Measurements from ENCODE around the gene SLC16A3. TPM values are rescaled to one million over a fixed set of nuclear protein-coding genes. Genes with fewer than 3 reads are reported as not detected.
A peak's percentile ranks its signal among the peaks of the same experiment; 100 is the strongest.
"Not testable (repeated sequence)": the region's sequence is repeated elsewhere in the genome, so short reads cannot be mapped to it uniquely, and the experiment has no call there.

Gene SLC16A3
- total and polyA plus RNA-seq, 2 donors (not counting 1 experiment from before 2014, with no cell fraction given): 14.9 to 65.7 TPM

DNA sequence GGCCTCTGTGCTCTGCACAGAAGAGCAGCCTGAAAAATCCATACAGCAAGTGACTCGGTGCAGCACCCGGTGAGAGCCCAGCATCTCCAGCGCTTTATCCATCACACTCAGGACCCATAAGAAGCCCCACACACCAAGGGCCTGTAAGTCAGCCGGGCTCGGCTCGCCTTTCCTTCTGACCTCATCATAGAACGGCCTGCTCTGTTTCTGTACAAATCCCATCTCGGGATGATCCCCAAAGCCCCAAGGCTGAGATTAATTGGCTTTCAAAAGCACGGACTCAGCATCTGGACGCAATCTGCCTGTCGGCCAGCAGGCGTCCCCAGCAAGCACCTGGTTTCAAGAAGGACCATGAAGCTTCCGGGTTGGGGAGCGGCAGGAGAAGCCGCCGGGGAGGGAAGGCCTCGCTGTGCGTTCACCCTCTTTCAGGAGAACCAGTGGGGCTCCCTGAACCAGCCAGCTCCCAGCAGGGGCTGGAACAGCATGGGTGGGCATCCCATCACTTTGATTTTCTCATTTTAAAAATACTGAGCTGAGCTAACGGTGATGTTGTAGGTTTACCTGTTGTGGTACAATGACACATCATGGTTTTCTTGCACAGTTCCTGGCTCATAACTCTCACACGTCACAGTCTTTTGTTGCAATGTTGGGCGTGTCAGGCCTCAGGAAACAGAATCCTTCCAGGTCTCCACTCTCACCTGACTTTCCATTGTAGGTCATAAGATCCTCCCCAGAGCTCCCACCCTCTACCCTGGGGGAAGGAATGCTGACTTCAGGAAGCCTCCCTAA is 22.9 kb upstream of the SLC16A3 start:
- Histone ChIP-seq H3K9ac (ENCODE audit: low read length) (peak overlapping the region; percentile 37), H2AFZ (ENCODE audit: insufficient read depth, low read depth, low read length, poor library complexity, severe bottlenecking) (peak overlapping the region; percentile 89)
- peak; percentile 98 for ATAC-seq (ENCODE audit: low read depth)

DNA sequence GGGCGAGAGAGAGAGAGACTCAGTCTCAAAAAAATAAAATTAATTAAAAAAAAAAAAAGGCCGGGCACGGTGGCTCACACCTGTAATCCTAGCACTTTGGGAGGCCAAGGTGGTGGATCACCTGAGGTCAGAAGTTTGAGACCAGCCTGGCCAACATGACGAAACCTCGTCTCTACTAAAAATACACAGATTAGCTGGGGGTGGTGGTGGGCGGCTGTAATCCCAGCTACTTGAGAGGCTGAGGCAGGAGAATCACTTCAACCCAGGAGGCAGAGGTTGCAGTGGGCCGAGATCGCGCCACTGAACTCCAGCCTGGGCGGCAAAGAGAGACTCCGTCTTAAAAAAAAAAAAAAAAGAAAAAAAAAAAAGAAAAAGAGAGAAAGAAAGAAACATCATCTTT is 18.2 kb upstream of the SLC16A3 start:
- H3K36me3 ChIP-seq (replicated peaks in 1 of 2; ENCODE audit: control extremely low read depth in 1 of 2, control insufficient read depth in 1 of 2, extremely low read depth in 1 of 2, insufficient read depth in 2 of 2, low read length in 1 of 2); DNase-seq; H3K4me2 ChIP-seq (replicated peaks; ENCODE audit: low read depth, low read length, poor library complexity, severe bottlenecking); H3K27me3 Mint-ChIP-seq; H2AFZ ChIP-seq (ENCODE audit: insufficient read depth, low read depth, low read length, poor library complexity, severe bottlenecking); H4K20me1 ChIP-seq (ENCODE audit: control insufficient read depth, insufficient read depth, low read length, poor library complexity, severe bottlenecking); H3K9me3 ChIP-seq (ENCODE audit: control extremely low read depth in 1 of 3, control insufficient read depth in 2 of 3, insufficient read depth in 1 of 3, low read length in 2 of 3); H3K4me3 Mint-ChIP-seq; H3K27ac ChIP-seq (ENCODE audit: low read length in 2 of 2); H3K4me3 ChIP-seq (ENCODE audit: control extremely low read depth in 1 of 5, extremely low read depth in 1 of 5, insufficient read depth in 1 of 5, low read depth in 2 of 5, low read length in 4 of 5); H3K9me3 Mint-ChIP-seq (ENCODE audit: insufficient read depth); CTCF ChIA-PET; ATAC-seq (ENCODE audit: low read depth); H3K27me3 ChIP-seq (replicated peaks in 1 of 4; ENCODE audit: control extremely low read depth in 1 of 4, control insufficient read depth in 3 of 4, insufficient read depth in 4 of 4, low read length in 3 of 4); H3K9ac ChIP-seq (ENCODE audit: low read length); H3K27ac Mint-ChIP-seq; H3K79me2 ChIP-seq (ENCODE audit: control insufficient read depth, insufficient read depth, low read length): not testable (repeated sequence)
- POLR2A ChIA-PET: interaction anchor here (0.7 kb wide), 2 partner anchors 21 to 111 kb away, joined by 3 to 7 read pairs; no protein-coding TSS in a partner anchor
- intact Hi-C loops (cut with micrococcal nuclease): loop anchor here (10.0 kb wide), 1 partner anchor 116 kb away; the partner anchor contains the start of gene FASN
- H3K4me1 ChIP-seq (ENCODE audit: control insufficient read depth in 2 of 2, insufficient read depth in 2 of 2, low read length in 2 of 2): peaks cover 21 to 26% of the 10 kb centered on the region in 2 donors
- peaks cover 32% of the 10 kb centered on the region for H3K4me1 Mint-ChIP-seq
- WGBS (ENCODE audit: insufficient coverage): 100% methylated on average over 1 of the region's 11 CpGs

More for the DNA sequence above, 22.9 kb upstream of the SLC16A3 start:
- no peak for TF ChIP-seq EZH2 (IDR thresholded peaks at IDR 0.05; ENCODE audit: borderline replicate concordance, insufficient read depth, low read depth, low read length, poor library complexity, severe bottlenecking)
- TF ChIP-seq, protein P1, sequence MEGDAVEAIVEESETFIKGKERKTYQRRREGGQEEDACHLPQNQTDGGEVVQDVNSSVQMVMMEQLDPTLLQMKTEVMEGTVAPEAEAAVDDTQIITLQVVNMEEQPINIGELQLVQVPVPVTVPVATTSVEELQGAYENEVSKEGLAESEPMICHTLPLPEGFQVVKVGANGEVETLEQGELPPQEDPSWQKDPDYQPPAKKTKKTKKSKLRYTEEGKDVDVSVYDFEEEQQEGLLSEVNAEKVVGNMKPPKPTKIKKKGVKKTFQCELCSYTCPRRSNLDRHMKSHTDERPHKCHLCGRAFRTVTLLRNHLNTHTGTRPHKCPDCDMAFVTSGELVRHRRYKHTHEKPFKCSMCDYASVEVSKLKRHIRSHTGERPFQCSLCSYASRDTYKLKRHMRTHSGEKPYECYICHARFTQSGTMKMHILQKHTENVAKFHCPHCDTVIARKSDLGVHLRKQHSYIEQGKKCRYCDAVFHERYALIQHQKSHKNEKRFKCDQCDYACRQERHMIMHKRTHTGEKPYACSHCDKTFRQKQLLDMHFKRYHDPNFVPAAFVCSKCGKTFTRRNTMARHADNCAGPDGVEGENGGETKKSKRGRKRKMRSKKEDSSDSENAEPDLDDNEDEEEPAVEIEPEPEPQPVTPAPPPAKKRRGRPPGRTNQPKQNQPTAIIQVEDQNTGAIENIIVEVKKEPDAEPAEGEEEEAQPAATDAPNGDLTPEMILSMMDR (IDR thresholded peaks at IDR 0.05): peak; percentile 93
- Mint-ChIP-seq H3K4me1 (peaks cover 19% of the 10 kb centered on the region), H3K9me3 (ENCODE audit: insufficient read depth) (no peaks in the 10 kb centered on the region), H3K4me3 (peak overlapping the region; percentile 54), H3K27ac (peak overlapping the region; percentile 90), H3K27me3 (no peaks in the 10 kb centered on the region)
- Histone ChIP-seq H3K27me3 (replicated peaks in 1 of 4; ENCODE audit: control extremely low read depth in 1 of 4, control insufficient read depth in 3 of 4, insufficient read depth in 4 of 4, low read length in 3 of 4) (no peaks in the 10 kb centered on the region), H3K4me2 (replicated peaks; ENCODE audit: low read depth, low read length, poor library complexity, severe bottlenecking) (peak overlapping the region; percentile 76), H3K36me3 (replicated peaks in 1 of 2; ENCODE audit: control extremely low read depth in 1 of 2, control insufficient read depth in 1 of 2, extremely low read depth in 1 of 2, insufficient read depth in 2 of 2, low read length in 1 of 2) (no peaks in the 10 kb centered on the region), H3K4me3 (ENCODE audit: control extremely low read depth in 1 of 5, extremely low read depth in 1 of 5, insufficient read depth in 1 of 5, low read depth in 2 of 5, low read length in 4 of 5) (peak overlapping the region in 3 of 5 experiments; percentile 3 to 34 (median 21)), H3K27ac (ENCODE audit: low read length in 2 of 2) (peak overlapping the region; percentile 73), H3K79me2 (ENCODE audit: control insufficient read depth, insufficient read depth, low read length) (peaks cover 3% of the 10 kb centered on the region), H3K9me3 (ENCODE audit: control extremely low read depth in 1 of 3, control insufficient read depth in 2 of 3, insufficient read depth in 1 of 3, low read length in 2 of 3) (no peaks in the 10 kb centered on the region), H3K4me1 (ENCODE audit: control insufficient read depth in 2 of 2, insufficient read depth in 2 of 2, low read length in 2 of 2) (peaks cover 10 to 11% of the 10 kb centered on the region in 2 donors), H4K20me1 (ENCODE audit: control insufficient read depth, insufficient read depth, low read length, poor library complexity, severe bottlenecking) (no peaks in the 10 kb centered on the region)
- WGBS (ENCODE audit: insufficient coverage): 19% methylated on average over 20 of the region's 21 CpGs
- ChIA-PET POLR2A (interaction anchor here (0.5 to 1.7 kb wide), 10 partner anchors 10 to 336 kb away, joined by 3 to 12 read pairs (median 8); partner anchors contain the start of gene SLC16A3), CTCF (interaction anchor here (0.7 to 3.1 kb wide), 26 partner anchors 9 to 288 kb away, joined by 3 to 29 read pairs (median 4); partner anchors contain the start of genes CD7, CSNK1D, DCXR and SLC16A3)
- DNase-seq: peak; percentile 89
- intact Hi-C loops (cut with micrococcal nuclease): loop anchor here (1.0 to 10.0 kb wide), 3 partner anchors 25 to 209 kb away; partner anchors contain the start of genes HEXD and OGFOD3

Data from B cell (primary cell).